ENCODE data around the gene FGF6. TPM values are rescaled to one million over a fixed set of nuclear protein-coding genes. Genes with fewer than 3 reads are reported as not detected.

The FGF6 gene
- total and polyA plus RNA-seq, 2 of the 13 experiments (the other 11 are each of a cell fraction or from before 2014, with no cell fraction given), result not detected

DNA sequence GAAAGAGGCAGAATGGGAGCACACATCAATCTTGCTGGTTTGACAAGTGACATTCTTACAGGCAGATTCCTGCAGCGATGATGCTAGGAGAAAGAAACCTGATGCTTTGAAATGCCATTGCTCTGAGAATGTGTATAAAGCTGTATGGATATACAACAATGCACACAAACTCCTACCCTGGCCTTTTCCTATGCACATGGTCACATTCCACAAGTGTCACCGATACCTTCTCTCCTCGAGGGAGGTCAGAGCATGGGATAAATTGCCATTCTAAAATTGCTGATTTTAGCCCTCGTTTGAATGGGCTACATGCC, 11.9 kb downstream of the FGF6 start:
- no TSS peak for BruUV-seq (replicated peaks)
- no peak overlapping the region for H3K27ac ChIP-seq (ENCODE audit: extremely low read length, insufficient read depth, low read length)
- DNase-seq (ENCODE audit: low spot score) (no peak), FAIRE-seq (no peak), ATAC-seq (no peak)
- H4K20me1 ChIP-seq (ENCODE audit: insufficient read depth, low read length), result no peaks in the 10 kb centered on the region
- peaks cover 2 to 49% of the 10 kb centered on the region in 2 experiments; a peak in 4 of 5 replicates for H3K27me3 ChIP-seq (ENCODE audit: control insufficient read depth in 1 of 2, insufficient read depth in 2 of 2, low read length in 2 of 2)
- POLR2A ChIA-PET, result no interaction called here
- no peak overlapping the region for H2AFZ ChIP-seq (ENCODE audit: low read length)
- TF ChIP-seq ZMYM2 (CRISPR knock-in tag; IDR thresholded peaks at IDR 0.05) (no peak), NFKB2 (CRISPR knock-in tag; IDR thresholded peaks at IDR 0.05; ENCODE audit: borderline replicate concordance) (no peak)
- intact Hi-C loops (cut with micrococcal nuclease; ENCODE audit: unreplicated experiment), result no loop called here
- H3K4me3 ChIP-seq (replicated peaks in 1 of 3; ENCODE audit: insufficient read depth in 1 of 3, low read depth in 2 of 3, low read length in 3 of 3), result no peak overlapping the region
- 0% methylated on average over 4 of the region's 4 CpGs for WGBS (ENCODE audit: low lambda C conversion rate)
- H3K36me3 ChIP-seq (replicated peaks in 1 of 2; ENCODE audit: control insufficient read depth in 1 of 2, insufficient read depth in 2 of 2, low read length in 2 of 2), result no peaks in the 10 kb centered on the region
- H3K4me2 ChIP-seq (ENCODE audit: low read depth, low read length), result no peak overlapping the region
- in situ Hi-C loops (cut with HindIII; ENCODE audit: extremely low pct_ligation_motif_present, low pct_unique_long_range_greater_than_20kb), result no loop called here
- H3K9ac ChIP-seq (ENCODE audit: insufficient read depth, low read depth, low read length), result no peak overlapping the region
- no peaks in the 10 kb centered on the region for H3K9me3 ChIP-seq (ENCODE audit: low read length)
- CTCF ChIA-PET (ENCODE audit: low intra/inter-chr PET ratio, low total read pairs), result no interaction called here
- no peaks in the 10 kb centered on the region for H3K4me1 ChIP-seq (ENCODE audit: insufficient read depth, low read length)
- no peaks in the 10 kb centered on the region for H3K79me2 ChIP-seq (ENCODE audit: insufficient read depth, low read length)

DNA sequence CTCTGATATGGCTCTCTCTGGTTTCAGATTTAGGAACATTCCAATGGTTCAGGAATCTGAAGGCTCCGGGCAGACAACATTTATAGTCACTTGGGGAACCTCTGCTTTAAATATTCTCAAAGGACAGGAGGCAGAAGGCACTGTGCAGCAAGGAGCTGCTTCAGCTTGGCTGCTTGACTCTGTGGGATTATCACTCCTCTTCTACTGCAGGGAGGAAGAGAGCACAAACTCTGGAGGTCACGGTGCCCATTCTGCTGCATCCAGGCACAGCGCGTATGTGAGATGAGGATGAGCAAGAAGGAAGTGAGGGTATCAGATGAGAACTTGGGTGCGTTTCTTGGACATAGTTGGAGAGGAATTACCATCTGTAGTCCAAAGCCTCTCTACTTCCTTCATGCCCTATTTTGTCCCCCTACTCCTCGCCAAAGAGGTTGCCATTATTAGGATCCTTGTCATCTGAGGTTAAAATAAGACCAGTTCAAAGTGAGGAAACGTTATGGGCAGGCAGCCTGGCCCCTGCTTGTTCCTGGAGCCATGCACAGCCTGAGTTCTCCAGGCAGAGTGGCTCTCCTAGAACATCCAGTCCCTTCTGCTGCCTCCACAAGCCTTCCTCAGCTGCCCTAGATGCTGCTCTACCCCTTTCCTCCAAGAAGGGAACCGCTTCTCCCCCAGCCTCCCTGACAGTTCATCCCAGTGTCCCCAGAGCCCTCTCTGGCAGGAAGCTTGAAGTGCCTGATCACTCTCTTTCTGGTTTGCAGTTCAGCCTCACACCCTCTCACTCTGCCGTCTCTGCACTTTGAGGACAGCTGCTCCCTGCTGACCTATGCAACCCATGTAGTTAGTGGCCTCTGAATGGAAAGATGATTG, 12.5 kb downstream of the FGF6 start:
- in situ Hi-C loops (cut with HindIII; ENCODE audit: extremely low pct_ligation_motif_present, low pct_unique_long_range_greater_than_20kb), result no loop called here
- H3K36me3 ChIP-seq (replicated peaks in 1 of 2; ENCODE audit: control insufficient read depth in 1 of 2, insufficient read depth in 2 of 2, low read length in 2 of 2), result no peaks in the 10 kb centered on the region
- no peak overlapping the region for H3K9ac ChIP-seq (ENCODE audit: insufficient read depth, low read depth, low read length)
- ChIA-PET CTCF (ENCODE audit: low intra/inter-chr PET ratio, low total read pairs) (no interaction called here), POLR2A (no interaction called here)
- no peak for FAIRE-seq
- H3K27ac ChIP-seq (ENCODE audit: extremely low read length, insufficient read depth, low read length), result no peak overlapping the region
- DNase-seq (ENCODE audit: low spot score), result no peak
- no peak for TF ChIP-seq ZNF572 (CRISPR knock-in tag; IDR thresholded peaks at IDR 0.05)
- no peak for TF ChIP-seq PAWR (CRISPR knock-in tag; IDR thresholded peaks at IDR 0.05; ENCODE audit: borderline replicate concordance)
- TF ChIP-seq HNF4A (CRISPR knock-in tag; IDR thresholded peaks at IDR 0.05), result no peak
- TF ChIP-seq DNMT3B (CRISPR knock-in tag; conservative IDR thresholded peaks at IDR 0.05), result no peak
- TF ChIP-seq ZNF264 (CRISPR knock-in tag; IDR thresholded peaks at IDR 0.05), result no peak
- no peak for TF ChIP-seq ZNF562 (CRISPR knock-in tag; IDR thresholded peaks at IDR 0.05; ENCODE audit: borderline replicate concordance)
- no peak for TF ChIP-seq ZNF570 (CRISPR knock-in tag; IDR thresholded peaks at IDR 0.05; ENCODE audit: borderline replicate concordance)
- TF ChIP-seq CREBL2 (CRISPR knock-in tag; IDR thresholded peaks at IDR 0.05; ENCODE audit: borderline replicate concordance), result no peak
- no peak overlapping the region for H2AFZ ChIP-seq (ENCODE audit: low read length)
- H3K4me1 ChIP-seq (ENCODE audit: insufficient read depth, low read length), result no peaks in the 10 kb centered on the region
- no peak overlapping the region for H3K4me3 ChIP-seq (replicated peaks in 1 of 3; ENCODE audit: insufficient read depth in 1 of 3, low read depth in 2 of 3, low read length in 3 of 3)
- no peaks in the 10 kb centered on the region for H3K9me3 ChIP-seq (ENCODE audit: low read length)
- no peaks in the 10 kb centered on the region for H4K20me1 ChIP-seq (ENCODE audit: insufficient read depth, low read length)
- 32% methylated on average over 9 of the region's 9 CpGs for WGBS (ENCODE audit: low lambda C conversion rate)
- no peaks in the 10 kb centered on the region for H3K79me2 ChIP-seq (ENCODE audit: insufficient read depth, low read length)
- H3K4me2 ChIP-seq (ENCODE audit: low read depth, low read length), result no peak overlapping the region
- ATAC-seq, result no peak
- BruUV-seq (replicated peaks), result no TSS peak
- intact Hi-C loops (cut with micrococcal nuclease; ENCODE audit: unreplicated experiment), result no loop called here
- H3K27me3 ChIP-seq (ENCODE audit: control insufficient read depth in 1 of 2, insufficient read depth in 2 of 2, low read length in 2 of 2), result peaks cover 2 to 54% of the 10 kb centered on the region in 2 experiments; a peak in 4 of 5 replicates
